KOPT-K1 (cell line): ENCODE results near the gene UBTD1.
"Not testable (repeated sequence)": the region's sequence is repeated elsewhere in the genome, so short reads cannot be mapped to it uniquely, and the experiment has no call there.

Experiments used
- H3K27ac ChIP-seq: fragments of 200-600 bp; sonication (generic); 2 replicates; pipeline ENCODE4 v1.5.1; 2016; ENCODE audit warnings: antibody characterized with exemption, mild to moderate bottlenecking, low read depth, low read length; ENCODE audit not compliant: poor library complexity, severe bottlenecking
- H3K36me3 ChIP-seq: fragments of 200-600 bp; sonication (generic); 2 replicates; pipeline ENCODE4 v1.5.1; 2017; ENCODE audit warnings: antibody characterized with exemption, mild to moderate bottlenecking, low read length, moderate library complexity; ENCODE audit not compliant: insufficient read depth
- H3K9me3 ChIP-seq: fragments of 200-600 bp; sonication (generic); 2 replicates; pipeline ENCODE4 v1.5.1; 2017; ENCODE audit warnings: antibody characterized with exemption, low read length, mild to moderate bottlenecking; ENCODE audit not compliant: insufficient read depth, poor library complexity, severe bottlenecking

Gene UBTD1

GRCh38 chr10:97468162-97468561, 30.6 kb upstream of the UBTD1 start:
- no peaks in the 10 kb centered on the region for H3K9me3 ChIP-seq
- H3K36me3 ChIP-seq, result peaks cover 100% of the 10 kb centered on the region
- H3K27ac ChIP-seq, result no peak overlapping the region

DNA sequence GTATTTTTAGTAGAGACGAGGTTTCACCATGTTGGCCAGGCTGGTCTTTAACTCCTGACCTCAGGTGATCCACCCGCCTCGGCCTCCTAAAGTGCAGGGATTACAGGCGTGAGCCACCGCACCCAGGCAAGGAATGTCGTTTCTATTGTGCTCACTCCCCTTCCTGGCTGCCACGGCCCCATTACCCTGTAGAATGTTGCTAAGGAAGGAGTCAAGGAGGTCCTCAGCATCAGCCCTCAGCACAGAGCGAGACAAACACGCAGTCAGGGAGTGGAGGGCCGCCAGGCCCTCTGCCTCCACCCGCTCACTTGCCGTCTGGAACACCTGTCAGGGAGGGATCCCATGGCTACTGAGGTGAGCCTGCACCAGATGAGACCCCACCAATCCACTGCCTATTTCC, 29.9 kb upstream of the UBTD1 start:
- not testable (repeated sequence) for H3K27ac ChIP-seq, H3K9me3 ChIP-seq
- H3K36me3 ChIP-seq, result peaks cover 100% of the 10 kb centered on the region

GRCh38 chr10:97474918-97475317, 23.8 kb upstream of the UBTD1 start:
- Histone ChIP-seq H3K36me3 (peaks cover 100% of the 10 kb centered on the region), H3K27ac (no peak overlapping the region), H3K9me3 (no peaks in the 10 kb centered on the region)

GRCh38 chr10:97475936-97476594, 22.7 kb upstream of the UBTD1 start:
- Histone ChIP-seq H3K9me3 (no peaks in the 10 kb centered on the region), H3K36me3 (peaks cover 100% of the 10 kb centered on the region), H3K27ac (no peak overlapping the region)

GRCh38 chr10:97479410-97479809, 19.3 kb upstream of the UBTD1 start:
- not testable (repeated sequence) for H3K27ac ChIP-seq, H3K9me3 ChIP-seq
- H3K36me3 ChIP-seq, result peaks cover 92% of the 10 kb centered on the region

DNA sequence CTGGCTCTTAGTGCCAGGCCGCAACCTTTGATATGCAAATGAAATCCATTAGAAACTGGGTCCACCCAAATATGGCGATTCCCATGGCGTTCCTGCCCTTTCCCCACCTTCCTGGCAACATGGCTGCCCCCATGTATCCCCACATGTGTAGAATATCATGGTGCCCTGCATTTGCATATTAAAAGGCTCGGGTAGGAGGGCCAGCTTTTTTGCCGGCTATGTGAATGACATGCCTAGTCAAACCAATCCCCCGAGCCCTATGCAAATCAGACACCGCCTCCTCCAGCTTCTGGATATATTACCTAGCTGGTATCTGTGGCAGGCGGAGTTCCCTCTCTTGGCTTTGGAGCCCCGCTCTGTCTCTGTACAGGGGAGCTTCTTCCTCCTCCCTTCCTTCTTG, 18.8 kb upstream of the UBTD1 start:
- Histone ChIP-seq H3K36me3 (peaks cover 92% of the 10 kb centered on the region), H3K9me3 (no peaks in the 10 kb centered on the region), H3K27ac (no peak overlapping the region)

DNA sequence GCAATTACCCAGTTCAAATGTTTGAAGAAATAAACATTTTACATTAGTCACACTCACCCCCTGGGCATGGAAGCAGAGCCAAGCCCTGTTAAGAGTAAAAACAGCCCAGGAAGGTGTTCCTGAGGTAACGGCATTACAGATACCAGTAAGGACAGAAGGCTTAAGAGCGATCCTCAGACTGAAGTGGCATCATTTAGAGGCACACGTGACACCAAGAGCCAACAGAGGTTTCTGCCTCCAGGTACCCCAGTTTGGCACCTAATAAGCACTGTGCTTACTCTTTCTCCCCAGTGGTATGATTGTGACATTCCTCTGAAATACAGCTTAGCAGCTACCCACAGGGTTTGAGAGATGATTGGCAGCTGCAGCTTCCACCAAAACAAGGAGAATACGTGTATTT, 17.7 kb upstream of the UBTD1 start:
- Histone ChIP-seq H3K27ac (no peak overlapping the region), H3K9me3 (no peaks in the 10 kb centered on the region), H3K36me3 (peaks cover 90% of the 10 kb centered on the region)

DNA sequence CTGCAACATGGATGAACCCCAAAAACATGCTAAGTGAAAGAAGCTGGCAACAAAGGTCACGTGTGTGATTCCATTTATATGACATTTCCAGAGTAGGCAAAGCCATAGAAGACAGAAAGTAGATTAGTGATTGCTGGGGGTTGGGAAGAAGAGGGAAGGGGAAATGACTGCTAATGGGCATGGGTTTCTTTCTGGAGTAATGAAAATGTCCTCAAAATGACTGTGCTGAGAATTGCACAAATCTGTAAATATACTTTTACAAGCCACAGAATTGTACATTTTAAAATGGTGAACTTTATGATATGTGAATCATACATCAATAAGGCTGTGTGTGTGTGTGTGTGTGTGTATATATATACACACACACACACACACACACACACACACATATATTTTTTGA, 16.3 kb upstream of the UBTD1 start:
- Histone ChIP-seq H3K27ac (no peak overlapping the region), H3K9me3 (no peaks in the 10 kb centered on the region), H3K36me3 (peaks cover 80% of the 10 kb centered on the region)

GRCh38 chr10:97483506-97483905, 15.2 kb upstream of the UBTD1 start:
- no peaks in the 10 kb centered on the region for H3K9me3 ChIP-seq
- H3K27ac ChIP-seq, result no peak overlapping the region
- peaks cover 72% of the 10 kb centered on the region for H3K36me3 ChIP-seq

- H3K27ac ChIP-seq, result no peak overlapping the region
- no peaks in the 10 kb centered on the region for H3K9me3 ChIP-seq
- H3K36me3 ChIP-seq, result peaks cover 68% of the 10 kb centered on the region
Observed at GRCh38 chr10:97483921-97484320, 14.8 kb upstream of the UBTD1 start.

GRCh38 chr10:97485647-97486281, 13.0 kb upstream of the UBTD1 start:
- Histone ChIP-seq H3K9me3 (no peaks in the 10 kb centered on the region), H3K36me3 (peaks cover 50% of the 10 kb centered on the region), H3K27ac (no peak overlapping the region)

GRCh38 chr10:97490592-97490991, 8.1 kb upstream of the UBTD1 start:
- no peaks in the 10 kb centered on the region for H3K9me3 ChIP-seq
- no peak overlapping the region for H3K27ac ChIP-seq
- H3K36me3 ChIP-seq, result peaks cover 28% of the 10 kb centered on the region

GRCh38 chr10:97494151-97494550, 4.6 kb upstream of the UBTD1 start:
- no peak overlapping the region for H3K27ac ChIP-seq
- H3K9me3 ChIP-seq, result no peaks in the 10 kb centered on the region
- H3K36me3 ChIP-seq, result peaks cover 20% of the 10 kb centered on the region

- Histone ChIP-seq H3K36me3 (peaks cover 20% of the 10 kb centered on the region), H3K27ac (no peak overlapping the region), H3K9me3 (no peaks in the 10 kb centered on the region)
Observed at GRCh38 chr10:97494863-97495506, 3.7 kb upstream of the UBTD1 start.

DNA sequence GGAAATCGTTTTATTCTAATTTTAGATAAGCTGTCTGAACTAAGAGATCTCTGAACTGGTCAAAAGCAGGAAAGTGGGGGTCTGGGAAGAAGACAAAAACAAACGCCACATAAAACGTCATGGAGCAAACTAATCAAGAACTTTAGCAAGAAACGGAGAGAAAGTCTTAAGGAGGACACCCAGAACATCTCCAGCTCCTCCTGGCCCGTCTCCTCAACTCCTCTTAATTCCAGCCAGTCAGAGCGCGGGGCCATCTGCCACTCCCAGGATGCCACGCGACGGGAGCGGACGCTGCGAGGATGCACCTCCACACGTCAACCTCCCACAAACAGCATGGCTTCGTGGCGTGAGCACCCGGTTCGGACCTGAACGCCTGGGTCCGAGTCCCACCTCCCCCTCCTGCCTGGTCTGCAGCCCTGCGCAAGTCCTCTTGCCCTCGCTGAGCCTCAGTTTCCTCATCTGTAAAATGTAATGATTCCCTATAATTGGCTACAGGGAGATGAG, 1.1 kb upstream of the UBTD1 start:
- Histone ChIP-seq H3K36me3 (peaks cover 20% of the 10 kb centered on the region), H3K9me3 (no peaks in the 10 kb centered on the region), H3K27ac (peak overlapping the region; percentile 76)
